ENCODE data around the gene PNPLA8.
"Not testable (repeated sequence)": the region's sequence is repeated elsewhere in the genome, so short reads cannot be mapped to it uniquely, and the experiment has no call there.

- TF ChIP-seq CTCF (conservative IDR thresholded peaks at IDR 0.05; ENCODE audit: low read depth, low read length); EZH2 (IDR thresholded peaks at IDR 0.05; ENCODE audit: borderline replicate concordance, low read depth, low read length, poor library complexity, severe bottlenecking): not testable (repeated sequence)
Measured at GRCh38 chr7:108538236-108538635, 12.3 kb upstream of the PNPLA8 start.

Data from A673 (cell line).